A673 (cell line): ENCODE results near the gene PLD4. TPM values are rescaled to one million over a fixed set of nuclear protein-coding genes. Genes with fewer than 3 reads are reported as not detected.

Experiments used
- BruUV-seq: library from RNA; stranded (reverse); fragments of 400-500 nt; replicated peaks from 2 replicates; lab custom pipeline; 2021; lab: Mats Ljungman, UMichigan
- CTCF ChIA-PET: fragments of 300-600 bp; sonication (Branson Sonifier 250); formaldehyde crosslinking; loops from one replicate; lab custom pipeline; 2022; ENCODE audit warnings: antibody characterized with exemption; lab: Charles Lee
- POLR2A ChIA-PET: fragments of 300-600 bp; sonication (Branson Sonifier 250); formaldehyde crosslinking; loops from one replicate; lab custom pipeline; 2022; ENCODE audit warnings: antibody characterized with exemption; ENCODE audit not compliant: low non-redundant PET; lab: Charles Lee
- DNase-seq: peaks from one replicate; pipeline ENCODE4 v3.0.0-alpha.2; 2015; ENCODE audit warnings: low spot score
- H3K27ac ChIP-seq: fragments of 200-600 bp; sonication (generic); 2 replicates; pipeline ENCODE4 v1.5.1; 2016; ENCODE audit warnings: mixed run types, low read depth, mild to moderate bottlenecking, mixed read lengths, antibody characterized with exemption, low read length; ENCODE audit not compliant: poor library complexity, severe bottlenecking
- H3K27me3 ChIP-seq: fragments of 200-600 bp; sonication (generic); replicated peaks from 2 replicates; pipeline ENCODE4 v1.6.1; 2017; ENCODE audit warnings: mixed run types, low read depth, mild to moderate bottlenecking, mixed read lengths, antibody characterized with exemption, low read length; ENCODE audit not compliant: insufficient read depth, poor library complexity
- H3K36me3 ChIP-seq: fragments of 200-600 bp; sonication (generic); 2 replicates; pipeline ENCODE4 v1.6.1; 2016; ENCODE audit warnings: mixed run types, mild to moderate bottlenecking, mixed read lengths, antibody characterized with exemption, low read length; ENCODE audit not compliant: insufficient read depth, poor library complexity, severe bottlenecking
- H3K4me1 ChIP-seq: fragments of 200-600 bp; sonication (generic); 2 replicates; pipeline ENCODE4 v1.6.1; 2017; ENCODE audit warnings: mixed run types, mild to moderate bottlenecking, mixed read lengths, antibody characterized with exemption, low read length; ENCODE audit not compliant: insufficient read depth, poor library complexity, severe bottlenecking
- H3K4me3 ChIP-seq: fragments of 200-600 bp; sonication (generic); 2 replicates; pipeline ENCODE4 v1.5.1; 2016; ENCODE audit warnings: low read depth, mixed run types, mild to moderate bottlenecking, mixed read lengths, low read length; ENCODE audit not compliant: poor library complexity, severe bottlenecking
- H3K9me3 ChIP-seq: fragments of 200-600 bp; sonication (generic); 2 replicates; pipeline ENCODE4 v1.6.1; 2016; ENCODE audit warnings: mixed run types, low read depth, mild to moderate bottlenecking, mixed read lengths, antibody characterized with exemption, low read length; ENCODE audit not compliant: poor library complexity, severe bottlenecking
- CTCF ChIP-seq: fragments of 300-800, 200-600 bp; sonication (generic); conservative IDR thresholded peaks from 2 replicates; pipeline ENCODE4 v1.5.1; 2017; ENCODE audit warnings: low read depth, mild to moderate bottlenecking, antibody characterized with exemption, low read length, moderate library complexity, mixed read lengths
- EZH2 ChIP-seq: fragments of 200-600 bp; sonication (generic); IDR thresholded peaks from 2 replicates; pipeline ENCODE4 v1.6.1; 2017; ENCODE audit warnings: borderline replicate concordance, low read depth, mild to moderate bottlenecking, mixed read lengths, antibody characterized with exemption, low read length; ENCODE audit not compliant: poor library complexity, severe bottlenecking
- intact Hi-C: fragments of 100-400 bp; cut with micrococcal nuclease; formaldehyde crosslinking; loops from one replicate; pipeline ENCODE4 v1.10.0; 2022; ENCODE audit not compliant: unreplicated experiment
- total RNA-seq: library from RNA; stranded (reverse); gene quantifications from 2 replicates; pipeline ENCODE4 v1.2.3, GENCODE V29; 2021

Gene PLD4
- total RNA-seq, 1 experiment from 2014 or later = not detected

GRCh38 chr14:104968541-104969401 lies 44.1 kb downstream of the PLD4 start:
- peaks cover 17% of the 10 kb centered on the region for H3K4me1 ChIP-seq
- POLR2A ChIA-PET = no interaction called here
- H3K9me3 ChIP-seq = no peaks in the 10 kb centered on the region

GRCh38 chr14:104969741-104970230 lies 45.1 kb downstream of the PLD4 start:
- DNase-seq = no peak
- TF ChIP-seq EZH2 (no peak), CTCF (no peak)
- no peak overlapping the region for H3K27ac ChIP-seq
- no peaks in the 10 kb centered on the region for H3K36me3 ChIP-seq
- CTCF ChIA-PET = no interaction called here
- peaks cover 21% of the 10 kb centered on the region for H3K4me1 ChIP-seq
- no peak overlapping the region for H3K4me3 ChIP-seq
- BruUV-seq = no TSS peak
- H3K9me3 ChIP-seq = no peaks in the 10 kb centered on the region
- POLR2A ChIA-PET = no interaction called here
- no peaks in the 10 kb centered on the region for H3K27me3 ChIP-seq
- intact Hi-C loops = no loop called here

More at GRCh38 chr14:104968541-104969401, 44.1 kb downstream of the PLD4 start:
- peak; percentile 36 for DNase-seq
- H3K36me3 ChIP-seq = no peaks in the 10 kb centered on the region
- no peak overlapping the region for H3K27ac ChIP-seq
- TF ChIP-seq CTCF = no peak
- no peak for TF ChIP-seq EZH2
- H3K4me3 ChIP-seq = no peak overlapping the region
- intact Hi-C loops = no loop called here
- BruUV-seq = no TSS peak
- no peaks in the 10 kb centered on the region for H3K27me3 ChIP-seq
- CTCF ChIA-PET = no interaction called here

- H3K4me1 ChIP-seq = peaks cover 21% of the 10 kb centered on the region
- H3K4me3 ChIP-seq = no peak overlapping the region
- BruUV-seq = no TSS peak
- ChIA-PET POLR2A (no interaction called here), CTCF (no interaction called here)
- intact Hi-C loops = no loop called here
- H3K9me3 ChIP-seq = no peaks in the 10 kb centered on the region
- peak; percentile 37 for DNase-seq
- no peak for TF ChIP-seq CTCF
- no peak for TF ChIP-seq EZH2
- H3K36me3 ChIP-seq = no peaks in the 10 kb centered on the region
- H3K27me3 ChIP-seq = no peaks in the 10 kb centered on the region
- H3K27ac ChIP-seq = no peak overlapping the region
These were observed 45.8 kb downstream of the PLD4 start for GRCh38 chr14:104970231-104971068.
